Thyroid gland (tissue), 4 donors: Measurements from ENCODE around the gene DTX2.

Source experiments
- POLR2A ChIP-seq, 2 donors: fragments of 450-650 bp; IDR thresholded peaks; one replicate each; pipeline ENCODE4 v1.6.1; 2017; ENCODE audit warnings: antibody characterized with exemption in 2 of 2, mild to moderate bottlenecking in 2 of 2, moderate library complexity in 1 of 2
- TF ChIP-seq, protein P1 (sequence below), 6 experiments: fragments of 200-600 bp in 3 of 6; fragments of 450-650 bp in 3 of 6; sonication (generic) in 3 of 6; IDR thresholded peaks; one replicate each; pipeline ENCODE4 v1.5.1; 2016 to 2019; ENCODE audit warnings: antibody characterized with exemption in 6 of 6, mild to moderate bottlenecking in 2 of 6, inconsistent platforms in 1 of 6, moderate library complexity in 1 of 6

- TF ChIP-seq, protein P1, sequence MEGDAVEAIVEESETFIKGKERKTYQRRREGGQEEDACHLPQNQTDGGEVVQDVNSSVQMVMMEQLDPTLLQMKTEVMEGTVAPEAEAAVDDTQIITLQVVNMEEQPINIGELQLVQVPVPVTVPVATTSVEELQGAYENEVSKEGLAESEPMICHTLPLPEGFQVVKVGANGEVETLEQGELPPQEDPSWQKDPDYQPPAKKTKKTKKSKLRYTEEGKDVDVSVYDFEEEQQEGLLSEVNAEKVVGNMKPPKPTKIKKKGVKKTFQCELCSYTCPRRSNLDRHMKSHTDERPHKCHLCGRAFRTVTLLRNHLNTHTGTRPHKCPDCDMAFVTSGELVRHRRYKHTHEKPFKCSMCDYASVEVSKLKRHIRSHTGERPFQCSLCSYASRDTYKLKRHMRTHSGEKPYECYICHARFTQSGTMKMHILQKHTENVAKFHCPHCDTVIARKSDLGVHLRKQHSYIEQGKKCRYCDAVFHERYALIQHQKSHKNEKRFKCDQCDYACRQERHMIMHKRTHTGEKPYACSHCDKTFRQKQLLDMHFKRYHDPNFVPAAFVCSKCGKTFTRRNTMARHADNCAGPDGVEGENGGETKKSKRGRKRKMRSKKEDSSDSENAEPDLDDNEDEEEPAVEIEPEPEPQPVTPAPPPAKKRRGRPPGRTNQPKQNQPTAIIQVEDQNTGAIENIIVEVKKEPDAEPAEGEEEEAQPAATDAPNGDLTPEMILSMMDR (IDR thresholded peaks at IDR 0.05) = no peak
- TF ChIP-seq POLR2A (IDR thresholded peaks at IDR 0.05) = no peak
Measured at GRCh38 chr7:76426246-76426645, 35.3 kb upstream of the DTX2 start.
